ENCODE results near the gene XYLT1.

Gene XYLT1

DNA sequence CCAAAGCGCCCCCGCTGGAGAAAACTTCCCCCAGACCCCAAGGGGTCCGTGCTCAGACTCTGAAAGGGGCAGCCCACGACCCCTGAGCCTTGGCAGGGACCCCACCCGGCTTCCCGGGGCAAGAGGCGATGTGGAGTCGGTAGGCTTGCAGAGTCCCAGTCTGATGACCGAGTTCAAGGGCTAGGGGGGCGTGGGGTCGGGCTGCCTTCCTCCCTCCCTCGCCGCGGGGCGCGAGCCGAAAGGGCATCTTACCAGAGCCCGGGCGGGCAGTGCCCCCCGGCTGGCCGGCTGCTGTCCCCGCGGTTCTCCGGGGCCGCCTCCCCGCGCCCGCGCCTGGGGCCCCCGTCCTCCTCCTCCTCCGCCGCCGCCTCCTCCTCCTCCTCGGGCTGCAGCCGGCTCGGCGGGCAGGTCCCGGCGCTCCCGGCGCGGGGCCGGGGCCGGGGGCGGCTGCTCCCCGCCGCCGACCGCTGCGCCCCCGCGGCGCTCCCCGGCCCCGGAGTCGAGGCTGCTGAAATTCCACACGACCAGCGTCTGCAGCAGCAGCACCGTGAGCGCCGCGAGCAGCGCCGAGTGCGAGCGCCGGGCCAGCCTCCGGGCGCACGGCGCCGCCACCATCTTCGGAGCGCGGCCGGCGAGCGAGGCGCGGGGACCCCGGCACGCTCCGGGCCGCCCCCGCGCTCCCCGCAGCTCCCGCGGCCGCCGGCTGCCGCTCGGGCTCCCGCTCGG, 415 bp downstream of the XYLT1 start:
- ATAC-seq (ENCODE audit: low read depth) (no peak), DNase-seq (ENCODE audit: low spot score) (no peak)
- no peaks in the 10 kb centered on the region for H3K36me3 ChIP-seq (ENCODE audit: low read depth)
- H3K4me3 ChIP-seq (ENCODE audit: severe bottlenecking), result peak overlapping the region; percentile 87
- peak overlapping the region; percentile 78 for H3K27ac ChIP-seq (ENCODE audit: poor library complexity, severe bottlenecking)
- H3K9me3 ChIP-seq (ENCODE audit: severe bottlenecking), result no peaks in the 10 kb centered on the region
- no peaks in the 10 kb centered on the region for H3K27me3 ChIP-seq (ENCODE audit: insufficient read depth, poor library complexity, severe bottlenecking)
- peaks cover 4% of the 10 kb centered on the region for H3K4me1 ChIP-seq (ENCODE audit: insufficient read depth, poor library complexity, severe bottlenecking)
- TF ChIP-seq, protein P1, sequence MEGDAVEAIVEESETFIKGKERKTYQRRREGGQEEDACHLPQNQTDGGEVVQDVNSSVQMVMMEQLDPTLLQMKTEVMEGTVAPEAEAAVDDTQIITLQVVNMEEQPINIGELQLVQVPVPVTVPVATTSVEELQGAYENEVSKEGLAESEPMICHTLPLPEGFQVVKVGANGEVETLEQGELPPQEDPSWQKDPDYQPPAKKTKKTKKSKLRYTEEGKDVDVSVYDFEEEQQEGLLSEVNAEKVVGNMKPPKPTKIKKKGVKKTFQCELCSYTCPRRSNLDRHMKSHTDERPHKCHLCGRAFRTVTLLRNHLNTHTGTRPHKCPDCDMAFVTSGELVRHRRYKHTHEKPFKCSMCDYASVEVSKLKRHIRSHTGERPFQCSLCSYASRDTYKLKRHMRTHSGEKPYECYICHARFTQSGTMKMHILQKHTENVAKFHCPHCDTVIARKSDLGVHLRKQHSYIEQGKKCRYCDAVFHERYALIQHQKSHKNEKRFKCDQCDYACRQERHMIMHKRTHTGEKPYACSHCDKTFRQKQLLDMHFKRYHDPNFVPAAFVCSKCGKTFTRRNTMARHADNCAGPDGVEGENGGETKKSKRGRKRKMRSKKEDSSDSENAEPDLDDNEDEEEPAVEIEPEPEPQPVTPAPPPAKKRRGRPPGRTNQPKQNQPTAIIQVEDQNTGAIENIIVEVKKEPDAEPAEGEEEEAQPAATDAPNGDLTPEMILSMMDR (IDR thresholded peaks at IDR 0.05; ENCODE audit: poor library complexity, severe bottlenecking), result no peak

DNA sequence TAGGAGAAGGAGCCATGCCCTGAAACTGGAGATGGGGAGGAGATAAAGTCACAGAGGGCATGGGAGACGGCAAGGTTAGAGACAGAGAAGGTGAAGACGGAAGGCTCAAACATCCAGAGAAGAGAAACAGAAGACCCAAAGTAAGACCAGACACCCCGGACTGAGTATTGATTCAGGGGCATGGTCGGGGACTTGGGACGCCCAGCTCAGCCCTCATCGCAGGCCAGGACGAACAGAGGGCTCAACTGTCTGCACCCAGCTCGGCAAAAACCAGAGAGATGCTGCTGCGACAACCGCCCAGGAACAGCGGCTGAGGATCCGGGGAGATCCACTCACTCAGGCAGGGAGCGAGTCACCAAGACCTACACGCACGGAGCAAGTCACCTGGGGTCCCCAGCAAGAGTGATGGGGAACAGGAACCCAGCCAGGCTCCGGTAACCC, 999 bp downstream of the XYLT1 start:
- Histone ChIP-seq H3K27me3 (ENCODE audit: insufficient read depth, poor library complexity, severe bottlenecking) (no peaks in the 10 kb centered on the region), H3K27ac (ENCODE audit: poor library complexity, severe bottlenecking) (peak overlapping the region; percentile 78), H3K9me3 (ENCODE audit: severe bottlenecking) (no peaks in the 10 kb centered on the region), H3K4me1 (ENCODE audit: insufficient read depth, poor library complexity, severe bottlenecking) (peaks cover 4% of the 10 kb centered on the region), H3K4me3 (ENCODE audit: severe bottlenecking) (peak overlapping the region; percentile 87), H3K36me3 (ENCODE audit: low read depth) (no peaks in the 10 kb centered on the region)
- DNase-seq (ENCODE audit: low spot score), result no peak
- TF ChIP-seq, protein P1 (IDR thresholded peaks at IDR 0.05; ENCODE audit: poor library complexity, severe bottlenecking), result no peak
- ATAC-seq (ENCODE audit: low read depth), result peak; percentile 24

DNA sequence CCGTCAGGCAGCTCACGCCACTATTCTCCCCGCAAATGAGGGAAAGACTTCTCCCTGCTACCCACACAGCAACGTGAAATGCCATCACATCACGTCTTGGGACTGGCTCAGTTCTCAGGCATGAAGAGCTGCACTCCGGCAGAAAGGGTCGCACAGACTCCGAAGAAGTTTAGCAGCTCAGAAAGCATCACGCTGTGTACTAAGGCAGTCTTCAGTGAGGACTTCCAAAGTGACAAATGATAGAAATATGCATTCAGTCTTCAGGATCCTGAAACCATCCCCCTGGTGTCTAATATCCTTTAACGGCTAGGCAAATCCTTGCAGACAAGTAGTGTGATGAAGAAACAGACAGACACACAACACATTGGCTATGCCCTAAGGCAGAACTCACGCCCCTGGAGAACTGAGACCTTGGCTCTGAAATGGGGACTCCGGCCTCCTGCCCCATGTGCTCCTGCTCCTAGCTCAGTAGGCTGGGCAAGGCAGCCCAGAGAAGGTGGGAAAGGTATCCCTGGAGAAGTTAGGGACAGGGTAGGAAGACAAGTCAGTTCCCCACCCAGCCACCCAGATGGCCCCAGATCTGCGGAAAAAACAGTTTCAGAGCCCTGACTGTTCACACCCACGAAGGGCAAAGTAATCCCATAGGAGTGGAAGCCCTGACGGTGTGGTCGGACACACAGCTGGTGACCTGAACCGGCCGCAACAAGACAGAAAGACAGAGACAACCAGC, 1.6 kb downstream of the XYLT1 start:
- peak overlapping the region; percentile 87 for H3K4me3 ChIP-seq (ENCODE audit: severe bottlenecking)
- ATAC-seq (ENCODE audit: low read depth) (peak; percentile 37), DNase-seq (ENCODE audit: low spot score) (no peak)
- no peaks in the 10 kb centered on the region for H3K36me3 ChIP-seq (ENCODE audit: low read depth)
- H3K9me3 ChIP-seq (ENCODE audit: severe bottlenecking), result no peaks in the 10 kb centered on the region
- H3K27me3 ChIP-seq (ENCODE audit: insufficient read depth, poor library complexity, severe bottlenecking), result no peaks in the 10 kb centered on the region
- peaks cover 4% of the 10 kb centered on the region for H3K4me1 ChIP-seq (ENCODE audit: insufficient read depth, poor library complexity, severe bottlenecking)
- TF ChIP-seq, protein P1 (IDR thresholded peaks at IDR 0.05; ENCODE audit: poor library complexity, severe bottlenecking), result no peak
- peak overlapping the region; percentile 78 for H3K27ac ChIP-seq (ENCODE audit: poor library complexity, severe bottlenecking)

DNA sequence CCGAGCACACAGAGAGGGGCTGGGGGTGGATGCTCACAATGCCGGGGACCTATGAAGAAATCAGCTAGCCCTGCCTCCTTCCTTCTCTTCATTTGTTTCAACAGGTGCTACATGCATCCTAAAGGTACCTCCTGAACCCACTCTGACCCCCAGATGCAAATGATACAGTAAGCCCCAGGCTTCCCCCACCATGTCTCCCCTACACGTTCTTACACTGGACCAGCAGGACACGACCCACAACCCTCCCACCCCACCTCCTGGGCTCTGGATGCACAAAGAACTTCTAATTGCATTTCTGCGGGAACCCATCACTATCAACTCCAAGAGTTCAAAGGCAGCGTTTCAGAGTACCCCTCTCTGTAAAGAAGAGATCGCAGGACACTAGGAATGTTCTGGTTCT, 2.1 kb downstream of the XYLT1 start:
- no peak overlapping the region for H3K4me3 ChIP-seq (ENCODE audit: severe bottlenecking)
- no peaks in the 10 kb centered on the region for H3K9me3 ChIP-seq (ENCODE audit: severe bottlenecking)
- TF ChIP-seq, protein P1 (IDR thresholded peaks at IDR 0.05; ENCODE audit: poor library complexity, severe bottlenecking), result no peak
- no peaks in the 10 kb centered on the region for H3K36me3 ChIP-seq (ENCODE audit: low read depth)
- H3K27ac ChIP-seq (ENCODE audit: poor library complexity, severe bottlenecking), result no peak overlapping the region
- H3K27me3 ChIP-seq (ENCODE audit: insufficient read depth, poor library complexity, severe bottlenecking), result no peaks in the 10 kb centered on the region
- DNase-seq (ENCODE audit: low spot score) (no peak), ATAC-seq (ENCODE audit: low read depth) (no peak)
- H3K4me1 ChIP-seq (ENCODE audit: insufficient read depth, poor library complexity, severe bottlenecking), result peaks cover 4% of the 10 kb centered on the region
